ENCODE measurements around the gene CCDC27. TPM values are rescaled to one million over a fixed set of nuclear protein-coding genes. Genes with fewer than 3 reads are reported as not detected.

Gene CCDC27
- total RNA-seq, 1 donor from 2014 or later = 0.24 TPM

- peak; percentile 43 for DNase-seq (ENCODE audit: low spot score)
Observed at GRCh38 chr1:3717715-3718601, 34.3 kb upstream of the CCDC27 start.

GRCh38 chr1:3718764-3719163, 33.5 kb upstream of the CCDC27 start:
- no peak for DNase-seq (ENCODE audit: low spot score)

GRCh38 chr1:3721955-3722465, 30.2 kb upstream of the CCDC27 start:
- no peak for DNase-seq (ENCODE audit: low spot score)

GRCh38 chr1:3722846-3723245, 29.4 kb upstream of the CCDC27 start:
- no peak for DNase-seq (ENCODE audit: low spot score)

- DNase-seq (ENCODE audit: low spot score) = peak; percentile 57
Observed at GRCh38 chr1:3724416-3725030, 27.7 kb upstream of the CCDC27 start.

GRCh38 chr1:3725366-3725765, 26.9 kb upstream of the CCDC27 start:
- DNase-seq (ENCODE audit: low spot score) = no peak

GRCh38 chr1:3727042-3727824, 25.0 kb upstream of the CCDC27 start:
- DNase-seq (ENCODE audit: low spot score) = no peak

- DNase-seq (ENCODE audit: low spot score) = no peak
Observed at GRCh38 chr1:3727825-3728776, 24.1 kb upstream of the CCDC27 start.

- DNase-seq (ENCODE audit: low spot score) = no peak
Observed at GRCh38 chr1:3729594-3730542, 22.4 kb upstream of the CCDC27 start.

- no peak for DNase-seq (ENCODE audit: low spot score)
Observed at GRCh38 chr1:3730543-3731247, 21.6 kb upstream of the CCDC27 start.

- DNase-seq (ENCODE audit: low spot score) = no peak
Observed at GRCh38 chr1:3731583-3732433, 20.4 kb upstream of the CCDC27 start.

GRCh38 chr1:3732434-3733093, 19.7 kb upstream of the CCDC27 start:
- DNase-seq (ENCODE audit: low spot score) = peak; percentile 27

GRCh38 chr1:3733094-3733882, 19.0 kb upstream of the CCDC27 start:
- DNase-seq (ENCODE audit: low spot score) = no peak

GRCh38 chr1:3733883-3734589, 18.2 kb upstream of the CCDC27 start:
- DNase-seq (ENCODE audit: low spot score) = no peak

- no peak for DNase-seq (ENCODE audit: low spot score)
Observed at GRCh38 chr1:3734602-3735001, 17.6 kb upstream of the CCDC27 start.

GRCh38 chr1:3735027-3735681, 17.1 kb upstream of the CCDC27 start:
- DNase-seq (ENCODE audit: low spot score) = no peak
